ENCODE results near the gene GYG2.
"Not testable (repeated sequence)": the region's sequence is repeated elsewhere in the genome, so short reads cannot be mapped to it uniquely, and the experiment has no call there.

GYG2 gene

DNA sequence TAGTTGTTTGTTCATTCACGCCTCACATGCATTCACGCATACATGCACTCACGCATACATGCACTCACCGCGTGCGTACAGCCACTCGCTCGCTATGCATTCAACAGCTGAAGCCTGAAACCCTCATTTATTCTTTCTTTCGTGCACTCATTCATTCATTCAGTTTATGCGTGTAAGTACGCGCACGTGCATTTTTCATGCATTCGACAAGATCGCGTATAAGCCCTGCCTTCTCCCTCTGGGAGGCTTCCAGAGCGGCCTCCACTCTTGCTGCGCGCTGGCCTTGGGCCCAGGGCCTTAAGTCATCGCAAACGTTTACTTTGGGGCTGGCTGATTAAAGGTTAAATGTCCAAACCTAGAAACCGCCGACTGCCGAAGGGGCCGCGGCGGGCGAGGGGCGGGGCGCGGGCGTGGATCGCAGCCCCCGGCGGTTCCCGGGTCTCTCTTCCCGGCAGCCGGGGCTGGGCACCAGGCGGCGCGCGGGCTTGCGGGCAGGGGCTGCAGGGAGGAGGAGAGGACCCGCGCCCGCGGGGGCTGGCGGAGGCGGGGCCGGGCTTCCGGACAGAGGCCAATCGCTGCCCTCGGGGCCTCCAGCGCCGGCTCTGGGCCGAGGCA is at the start of gene GYG2:
TSS of gene GYG2 (plus strand) at position 587 of the 615 bp plus-strand sequence. CDS start 1,259 bp downstream, outside the sequence.
- DNase-seq (ENCODE audit: low read depth in 2 of 3, low spot score in 1 of 3): no peak

DNA sequence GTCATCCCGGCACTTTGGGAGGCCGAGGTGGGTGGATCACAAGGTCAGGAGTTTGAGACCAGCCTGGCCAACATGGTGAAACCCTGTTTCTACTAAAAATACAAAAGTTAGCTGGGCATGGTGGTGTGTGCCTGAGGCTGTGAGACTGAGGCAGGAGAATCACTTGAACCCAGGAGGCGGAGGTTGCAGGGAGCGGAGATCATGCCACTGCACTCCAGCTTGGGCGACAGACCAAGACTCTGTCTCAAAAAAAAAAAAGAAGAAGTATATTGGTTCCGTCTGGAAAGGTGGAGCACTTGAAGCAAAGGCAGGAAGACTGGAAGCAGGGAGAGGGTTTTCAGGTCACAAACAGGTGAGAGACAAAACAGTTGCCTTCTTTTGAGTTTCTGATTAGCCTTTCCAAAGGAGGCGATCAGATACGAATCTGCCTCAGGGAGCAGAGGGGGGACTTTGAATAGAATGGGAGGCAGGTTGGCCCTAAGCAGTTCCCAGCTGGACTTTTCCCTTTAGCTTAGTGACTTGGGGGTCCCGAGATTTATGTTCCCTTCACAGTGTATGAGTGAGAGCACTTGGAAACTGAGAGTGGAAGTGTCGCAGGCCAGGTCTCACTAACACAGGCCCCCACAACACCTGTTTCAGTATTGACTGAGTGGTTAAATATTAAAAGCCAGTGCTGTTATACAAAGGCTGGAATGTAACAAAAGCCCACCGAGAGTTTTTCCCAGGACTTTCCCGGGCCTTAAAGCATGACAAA is 48.1 kb upstream of the GYG2 start:
- DNase-seq (ENCODE audit: low read depth in 2 of 3, low spot score in 1 of 3): not testable (repeated sequence)

DNA sequence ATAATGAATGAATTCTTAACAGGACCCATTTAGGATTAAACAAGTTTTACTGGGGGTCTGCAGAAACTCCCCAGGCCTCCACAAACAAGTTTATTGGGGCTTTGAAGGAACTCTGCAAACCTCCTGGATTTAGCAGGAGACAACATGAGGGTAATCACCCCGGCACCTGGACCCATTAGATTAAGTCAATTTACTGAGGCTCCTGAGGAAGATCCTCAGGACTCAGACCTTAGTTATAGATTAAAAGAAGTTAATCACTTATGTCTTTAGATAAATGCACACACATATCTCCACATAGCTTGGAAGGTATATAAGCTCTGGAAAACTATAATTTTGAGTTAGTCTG is 47.5 kb upstream of the GYG2 start:
- DNase-seq (ENCODE audit: low read depth in 2 of 3, low spot score in 1 of 3): no peak

DNA sequence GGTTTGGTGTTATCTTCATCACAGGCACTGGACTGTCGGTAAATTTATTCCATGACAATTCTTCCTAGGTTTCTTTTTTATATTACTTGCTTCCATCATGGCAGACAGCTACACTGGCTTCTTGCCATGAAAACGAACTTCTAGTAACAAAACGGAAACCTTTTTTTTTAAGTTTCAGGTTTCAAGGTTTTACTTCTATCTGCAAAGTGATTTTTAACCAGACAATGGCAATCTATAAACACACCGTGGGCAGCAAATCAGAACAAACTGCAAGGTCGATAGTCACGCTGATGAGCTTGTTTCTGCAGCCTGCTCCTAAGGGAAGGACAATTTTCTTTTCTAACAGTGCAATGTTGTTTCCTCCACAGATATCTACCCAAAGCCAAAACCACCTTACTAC is 47.0 kb upstream of the GYG2 start:
- DNase-seq (ENCODE audit: low read depth in 2 of 3, low spot score in 1 of 3): no peak

DNA sequence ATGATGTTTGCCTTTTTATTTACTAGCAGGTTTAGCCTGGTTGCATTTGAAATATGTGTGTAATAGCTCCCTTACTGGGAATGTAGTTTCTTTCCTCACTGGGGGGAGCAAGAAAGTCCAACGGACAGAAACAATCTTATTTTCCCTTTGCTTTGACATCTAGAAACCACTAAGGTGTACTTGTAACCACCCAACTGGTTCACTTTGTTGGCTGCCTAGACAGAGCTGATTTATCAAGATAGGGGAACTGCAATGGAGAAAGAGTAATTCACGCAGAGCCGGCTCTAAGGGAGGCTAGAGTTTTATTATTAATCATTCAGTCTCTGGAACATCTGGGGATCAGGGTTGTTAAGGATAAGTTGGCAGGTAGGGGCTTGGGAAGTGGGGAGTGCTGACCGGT is 46.6 kb upstream of the GYG2 start:
- DNase-seq (ENCODE audit: low read depth in 2 of 3, low spot score in 1 of 3): no peak

DNA sequence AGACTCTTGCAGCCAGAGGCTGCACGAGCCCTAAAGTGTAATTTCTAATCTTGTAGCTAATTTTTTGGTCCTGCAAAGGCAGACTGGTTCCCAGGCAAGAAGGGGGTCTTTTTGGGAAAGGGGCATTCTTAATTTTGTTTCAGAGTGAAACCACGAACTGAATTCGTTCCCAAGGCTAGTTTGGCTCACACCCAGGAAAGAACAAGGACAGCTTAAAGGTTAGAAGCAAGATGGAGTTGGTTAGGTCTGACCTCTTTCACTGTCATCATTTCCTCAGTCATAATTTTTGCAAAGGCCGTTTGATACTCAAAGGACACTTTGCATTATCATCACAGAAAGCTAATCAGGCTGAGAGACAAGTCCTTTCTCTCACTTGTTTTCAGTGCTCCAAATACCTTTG is 46.0 kb upstream of the GYG2 start:
- DNase-seq (ENCODE audit: low read depth in 2 of 3, low spot score in 1 of 3): no peak

DNA sequence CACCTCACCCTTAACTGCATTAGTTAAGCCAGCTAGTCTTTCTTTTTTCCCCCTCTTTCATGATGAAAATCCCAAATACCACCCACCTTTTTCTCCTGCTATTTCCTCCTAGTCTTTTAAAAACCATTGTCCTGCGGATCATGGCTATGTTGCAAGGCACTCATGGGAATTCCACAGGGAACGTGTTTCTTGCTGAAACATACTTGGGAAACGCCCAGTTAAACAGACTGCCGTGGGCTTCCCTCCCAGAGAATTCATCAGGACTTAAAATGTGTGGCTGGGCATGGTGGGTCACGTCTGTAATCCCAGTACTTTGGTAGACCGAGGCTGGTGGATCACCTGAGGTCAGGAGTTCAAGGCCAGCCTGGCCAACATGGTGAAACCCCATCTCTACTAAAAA is 44.7 kb upstream of the GYG2 start:
- DNase-seq (ENCODE audit: low read depth in 2 of 3, low spot score in 1 of 3): no peak

DNA sequence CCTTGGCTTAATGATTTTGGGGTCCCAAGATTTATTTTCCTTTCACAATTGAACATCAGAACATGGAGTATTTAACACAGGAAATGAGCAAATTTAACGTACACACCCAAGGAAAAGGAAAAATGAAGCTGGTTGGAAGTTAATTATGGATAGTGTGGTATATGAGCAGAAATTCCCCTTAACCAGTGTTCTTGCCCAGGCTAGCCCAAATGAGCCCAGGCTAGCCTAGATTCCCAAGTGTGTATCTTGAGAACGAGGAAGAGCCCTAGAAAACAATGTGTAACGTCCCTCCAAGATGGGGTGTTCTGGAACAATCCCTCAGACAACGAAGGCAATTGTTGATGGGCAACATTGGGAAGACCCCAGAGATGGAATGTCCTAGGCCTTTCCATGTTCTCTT is 43.2 kb upstream of the GYG2 start:
- DNase-seq (ENCODE audit: low read depth in 2 of 3, low spot score in 1 of 3): no peak

DNA sequence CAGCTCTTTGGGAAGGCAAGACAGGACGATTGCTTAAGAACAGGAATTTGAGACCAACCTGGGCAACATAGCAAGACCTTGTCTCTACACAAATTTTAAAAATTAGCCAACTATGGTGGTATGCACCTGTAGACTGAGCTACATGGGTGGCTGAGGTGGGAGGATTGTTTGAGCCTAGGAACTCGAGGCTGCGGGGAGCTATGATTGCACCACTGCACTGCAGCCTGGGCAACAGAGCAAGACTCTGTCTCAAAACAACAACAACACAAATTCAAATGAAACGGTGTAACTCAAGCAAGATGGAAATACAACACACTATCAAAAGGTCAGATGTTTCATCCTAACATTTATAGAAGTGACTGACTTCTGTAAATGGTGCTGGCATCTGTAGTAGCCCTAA is 39.8 kb upstream of the GYG2 start:
- DNase-seq (ENCODE audit: low read depth in 2 of 3, low spot score in 1 of 3): no peak

DNA sequence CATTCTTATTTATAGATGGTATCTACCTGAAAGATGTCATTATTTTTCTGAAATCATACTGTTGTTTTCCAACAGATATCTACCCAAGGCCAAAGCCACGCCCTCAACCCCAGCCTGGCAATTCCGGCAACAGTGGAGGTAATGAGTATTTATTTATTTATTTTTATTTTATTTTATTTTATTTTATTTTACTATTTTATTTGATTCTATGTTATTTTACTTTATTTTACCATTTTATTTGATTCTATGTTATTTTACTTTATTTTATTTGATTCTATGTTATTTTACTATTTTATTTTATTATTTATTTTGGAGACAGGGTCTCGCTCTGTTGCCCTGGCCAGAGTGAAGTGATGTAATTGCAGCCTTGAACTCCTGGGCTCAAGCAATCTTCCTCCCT is 39.2 kb upstream of the GYG2 start:
- no peak for DNase-seq (ENCODE audit: low read depth in 2 of 3, low spot score in 1 of 3)

DNA sequence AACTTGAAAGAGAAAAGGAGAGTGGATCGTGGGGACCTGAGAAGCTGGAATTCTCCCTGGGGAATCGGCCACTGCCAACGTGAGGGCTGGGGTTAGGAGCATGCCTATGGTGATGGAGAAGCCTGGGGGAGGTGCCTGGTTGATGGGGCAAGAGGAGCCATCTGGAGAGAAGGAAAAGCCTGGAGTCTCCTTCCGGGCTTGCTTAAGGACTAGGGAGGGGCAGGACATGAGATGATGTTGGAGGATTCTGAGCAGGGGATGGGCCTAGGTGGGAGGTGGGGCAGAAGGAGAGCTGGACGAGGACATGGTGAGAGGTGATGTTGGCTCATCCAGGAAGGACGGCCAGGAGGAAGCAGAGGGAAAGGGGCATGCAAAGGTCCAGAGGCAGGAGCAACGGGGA is 35.0 kb upstream of the GYG2 start:
- no peak for DNase-seq (ENCODE audit: low read depth in 2 of 3, low spot score in 1 of 3)

DNA sequence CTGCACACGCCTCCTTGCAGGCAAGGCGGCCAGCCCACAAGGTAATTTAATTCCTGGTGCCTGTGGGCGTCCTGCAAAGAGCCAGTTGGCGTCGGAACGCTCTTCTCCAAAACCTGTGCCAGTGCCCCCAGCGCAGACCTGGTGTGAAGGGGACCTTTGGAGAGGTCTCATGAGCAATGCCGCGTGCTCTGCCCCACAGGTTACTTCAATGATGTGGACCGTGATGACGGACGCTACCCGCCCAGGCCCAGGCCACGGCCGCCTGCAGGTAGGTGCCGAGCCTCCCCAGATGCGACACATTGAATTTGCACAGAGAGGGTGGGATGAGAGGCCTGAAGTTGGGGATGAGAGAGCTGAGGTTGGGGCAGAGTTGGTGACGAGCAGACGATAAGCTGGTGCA is 34.4 kb upstream of the GYG2 start:
- no peak for DNase-seq (ENCODE audit: low read depth in 2 of 3, low spot score in 1 of 3)

DNA sequence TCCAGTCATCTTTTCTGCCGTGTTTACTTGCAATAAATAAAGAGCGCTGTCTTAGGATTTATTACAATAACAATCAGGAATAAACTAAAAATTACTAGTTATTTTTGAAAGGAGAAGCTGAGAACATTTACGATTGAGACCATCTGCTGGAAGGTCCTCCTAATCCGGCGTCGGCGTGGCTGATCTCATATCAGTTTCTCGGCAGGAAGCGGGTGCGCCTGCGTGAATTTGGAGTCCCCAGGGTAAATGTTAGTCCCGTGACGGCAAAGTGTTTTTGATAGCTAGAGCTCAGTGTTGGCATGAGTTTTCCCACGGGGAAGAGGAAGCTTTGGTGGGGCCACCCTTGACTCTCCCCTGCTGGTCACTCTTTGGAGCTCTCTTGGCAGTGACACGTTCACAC is 31.9 kb upstream of the GYG2 start:
- not testable (repeated sequence) for DNase-seq (ENCODE audit: low read depth in 2 of 3, low spot score in 1 of 3)

DNA sequence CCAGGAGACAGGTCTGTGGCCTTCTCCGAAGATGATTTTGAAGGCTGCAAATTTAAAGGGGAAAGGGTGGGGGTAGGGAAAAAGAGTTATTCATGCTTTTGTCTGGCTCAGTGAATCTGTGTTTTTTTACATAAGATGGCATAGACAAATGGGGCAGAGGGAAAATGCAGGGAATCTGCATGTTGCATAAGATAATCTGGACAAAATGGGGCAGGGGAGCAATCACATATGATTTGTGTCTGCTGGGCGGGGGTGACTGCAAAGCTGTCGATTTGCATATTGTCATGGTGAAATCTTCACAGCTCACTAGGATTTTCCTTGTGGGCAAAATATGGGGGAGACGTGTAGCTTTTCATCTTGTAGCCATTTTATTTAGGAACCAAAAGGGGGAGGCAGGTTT is 29.4 kb upstream of the GYG2 start:
- no peak for DNase-seq (ENCODE audit: low read depth in 2 of 3, low spot score in 1 of 3)

DNA sequence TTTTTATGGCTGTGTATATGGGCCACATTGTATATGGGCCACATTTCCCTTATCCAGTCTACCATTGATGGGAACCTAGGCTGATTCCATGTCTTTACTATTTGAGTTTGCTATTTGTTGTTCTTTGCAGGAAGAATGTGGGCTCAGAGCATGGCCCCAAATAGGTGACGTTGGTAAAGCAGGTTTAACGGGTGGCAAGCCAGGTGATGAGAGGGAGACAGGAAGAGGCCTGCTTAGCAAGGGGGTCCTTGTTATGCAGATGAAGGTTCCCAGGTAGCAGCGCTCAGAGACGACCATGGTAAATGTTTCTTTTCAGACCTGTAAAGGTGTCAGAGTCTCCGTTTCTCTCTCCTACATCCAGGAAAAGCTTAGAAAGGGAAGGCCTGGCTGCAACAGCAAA is 28.8 kb upstream of the GYG2 start:
- not testable (repeated sequence) for DNase-seq (ENCODE audit: low read depth in 2 of 3, low spot score in 1 of 3)

DNA sequence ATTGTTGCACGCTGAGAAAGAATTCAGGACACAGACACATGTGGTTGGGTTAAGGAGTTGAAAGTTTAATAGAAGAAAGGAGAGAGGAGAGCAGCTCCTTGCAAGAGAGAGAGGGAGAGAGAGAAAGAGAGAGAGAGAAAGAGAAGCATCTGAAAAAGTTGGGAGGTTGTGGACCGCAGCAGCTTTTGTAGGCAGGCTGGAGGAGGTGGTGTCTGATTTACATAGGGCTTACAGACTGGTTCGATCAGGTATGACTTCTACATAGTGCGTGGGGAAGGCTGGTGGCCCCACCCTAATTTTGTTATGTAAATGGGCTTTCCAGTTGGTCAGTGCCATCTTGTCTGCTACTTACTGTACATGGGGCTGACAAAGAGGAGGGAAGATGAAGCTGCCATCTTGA is 27.5 kb upstream of the GYG2 start:
- no peak for DNase-seq (ENCODE audit: low read depth in 2 of 3, low spot score in 1 of 3)

DNA sequence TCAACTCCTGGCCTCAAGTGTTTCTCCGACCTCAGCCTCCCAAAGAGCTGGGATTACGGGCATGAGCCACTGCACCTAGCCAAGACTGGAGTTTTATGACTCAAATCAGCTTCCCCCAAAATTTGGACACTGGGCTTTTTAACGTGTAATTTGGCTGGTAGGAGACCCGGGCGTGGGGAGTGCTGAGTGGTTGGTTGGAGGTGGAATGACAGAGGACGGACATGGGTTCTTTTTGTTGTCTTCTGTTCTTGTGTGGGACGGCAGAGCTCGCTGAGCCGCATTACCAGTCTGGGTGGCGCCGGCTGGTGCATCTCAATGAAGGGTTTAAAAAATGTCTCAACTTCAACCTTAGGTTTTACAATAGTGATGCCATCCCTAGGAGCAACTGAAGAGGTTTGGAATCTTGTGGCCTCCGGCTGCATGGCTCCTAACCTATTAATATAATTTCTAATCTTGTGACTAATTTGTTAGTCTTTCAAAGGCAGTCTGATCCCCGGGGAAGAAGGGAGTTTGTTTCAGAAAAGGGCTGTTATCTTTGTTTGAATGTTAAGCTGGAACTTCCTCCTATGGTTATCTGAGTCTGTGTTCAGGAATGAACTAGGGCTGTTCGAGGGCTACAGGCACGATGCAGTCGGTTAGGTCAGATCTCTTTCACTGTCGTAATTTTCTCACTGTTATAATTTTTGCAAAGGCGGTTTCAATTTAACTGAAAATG is 26.2 kb upstream of the GYG2 start:
- DNase-seq (ENCODE audit: low read depth in 2 of 3, low spot score in 1 of 3): not testable (repeated sequence)

DNA sequence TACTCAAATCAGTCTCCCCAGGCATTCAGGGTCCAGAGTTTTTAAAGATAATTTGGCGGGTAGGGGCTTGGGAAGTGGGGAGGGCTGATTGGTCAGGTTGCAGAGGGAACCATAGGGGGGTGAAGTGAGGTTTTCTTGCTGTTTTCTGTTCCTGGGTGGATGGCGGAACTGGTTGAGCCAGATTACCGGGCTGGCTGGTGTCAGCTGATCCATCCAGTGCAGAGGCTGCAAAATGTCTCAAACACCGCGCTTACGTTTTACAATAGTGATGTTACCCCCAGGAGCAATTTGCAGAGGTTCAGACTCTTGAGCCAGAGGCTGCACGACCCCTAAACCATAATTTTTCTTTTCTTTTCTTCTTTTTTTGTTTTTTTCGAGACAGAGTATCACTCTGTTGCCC is 25.2 kb upstream of the GYG2 start:
- DNase-seq (ENCODE audit: low read depth in 2 of 3, low spot score in 1 of 3): not testable (repeated sequence)

DNA sequence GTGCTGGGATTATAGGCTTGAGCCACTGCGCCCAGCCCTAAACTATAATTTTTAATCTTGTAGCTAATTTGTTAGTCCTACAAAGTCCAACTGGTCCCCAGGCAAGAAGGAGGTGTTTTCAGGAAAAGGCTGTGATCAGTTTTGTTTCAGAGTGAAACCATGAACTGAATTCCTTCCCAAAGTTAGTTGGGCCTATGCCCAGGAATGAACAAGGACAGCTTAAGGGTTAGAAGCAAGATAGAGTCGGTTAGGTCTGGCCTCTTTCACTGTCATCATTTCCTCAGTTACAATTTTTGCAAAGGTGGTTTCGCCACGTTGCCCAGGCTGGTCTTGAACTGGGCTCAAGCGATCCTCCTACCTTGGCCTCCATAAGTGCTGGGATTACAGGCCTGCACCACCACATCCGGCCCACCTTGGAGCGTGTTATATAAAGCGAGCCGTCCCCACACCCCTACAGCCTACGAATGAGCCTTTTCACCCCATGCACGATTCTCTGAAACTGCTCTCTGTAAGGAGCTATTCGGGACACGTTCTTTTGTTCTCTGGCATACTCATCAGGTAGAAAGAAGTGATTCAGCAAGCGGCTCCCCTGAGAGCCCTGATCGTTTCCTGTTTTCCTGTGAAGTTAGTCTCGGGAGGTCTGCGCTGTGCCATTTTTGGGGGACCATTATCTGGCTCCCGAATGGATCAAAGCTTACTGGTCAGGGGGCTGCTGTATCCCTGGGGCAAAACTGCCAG is 24.5 kb upstream of the GYG2 start:
- not testable (repeated sequence) for DNase-seq (ENCODE audit: low read depth in 2 of 3, low spot score in 1 of 3)

DNA sequence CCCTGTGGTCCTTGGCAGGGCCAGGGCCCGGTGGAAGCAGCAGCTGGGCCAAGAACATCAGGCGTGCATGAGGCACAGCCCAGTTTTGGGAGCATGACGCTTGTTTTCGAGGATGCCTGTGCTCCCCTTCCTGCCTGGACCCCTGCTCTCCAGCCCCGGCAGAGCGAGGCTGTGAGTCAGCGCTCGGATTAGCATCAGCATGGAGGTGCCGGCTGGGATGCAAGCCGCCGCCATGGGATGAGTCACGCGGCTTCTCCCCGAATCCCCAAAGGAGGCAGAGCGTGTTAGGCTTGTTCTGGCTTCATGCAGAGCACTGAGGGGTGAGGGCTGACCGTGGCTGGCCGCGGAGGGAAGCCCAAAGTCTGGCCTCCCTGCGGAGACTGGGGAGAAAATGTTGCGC is 23.9 kb upstream of the GYG2 start:
- not testable (repeated sequence) for DNase-seq (ENCODE audit: low read depth in 2 of 3, low spot score in 1 of 3)

DNA sequence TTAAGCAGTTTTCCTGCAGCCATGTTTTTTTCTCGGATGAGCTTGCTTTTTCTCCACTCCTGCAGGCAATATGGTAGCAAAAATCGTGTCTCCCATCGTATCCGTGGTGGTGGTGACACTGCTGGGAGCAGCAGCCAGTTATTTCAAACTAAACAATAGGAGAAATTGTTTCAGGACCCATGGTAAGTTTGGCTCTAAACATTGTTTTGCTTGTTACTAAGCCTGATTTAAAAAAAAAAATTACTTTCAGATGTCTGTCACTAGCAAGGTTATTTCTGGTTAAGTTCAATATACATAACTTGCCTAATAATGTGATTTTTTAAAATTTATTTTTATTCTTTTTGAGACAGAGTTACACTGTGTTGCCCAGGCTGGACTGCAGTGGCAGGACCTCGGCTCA is 17.5 kb upstream of the GYG2 start:
- DNase-seq (ENCODE audit: low read depth in 2 of 3, low spot score in 1 of 3): no peak

Measured in stimulated activated CD4-positive, alpha-beta T cell treated with anti-CD3 and anti-CD28 coated beads, Interleukin-12 subunit alpha, Interleukin-12 subunit beta, amount 100 ng/mL, for 48 hours (primary cell).